Pulmonary artery endothelial cell (primary cell): Measurements from ENCODE around the gene LENG9. TPM values are rescaled to one million over a fixed set of nuclear protein-coding genes. Genes with fewer than 3 reads are reported as not detected.

ENCODE experiments used
- DNase-seq: peaks from one replicate; pipeline ENCODE4 v3.0.0-alpha.2; 2011; ENCODE audit warnings: low read depth, low spot score
- total RNA-seq: library from RNA; depleted of rRNA; stranded (reverse); fragments of >200 nt; gene quantifications from 2 replicates; pipeline ENCODE4 v1.2.3, GENCODE V29; 2014

Gene LENG9
- total RNA-seq, 1 donor from 2014 or later, result 7.9 TPM

DNA sequence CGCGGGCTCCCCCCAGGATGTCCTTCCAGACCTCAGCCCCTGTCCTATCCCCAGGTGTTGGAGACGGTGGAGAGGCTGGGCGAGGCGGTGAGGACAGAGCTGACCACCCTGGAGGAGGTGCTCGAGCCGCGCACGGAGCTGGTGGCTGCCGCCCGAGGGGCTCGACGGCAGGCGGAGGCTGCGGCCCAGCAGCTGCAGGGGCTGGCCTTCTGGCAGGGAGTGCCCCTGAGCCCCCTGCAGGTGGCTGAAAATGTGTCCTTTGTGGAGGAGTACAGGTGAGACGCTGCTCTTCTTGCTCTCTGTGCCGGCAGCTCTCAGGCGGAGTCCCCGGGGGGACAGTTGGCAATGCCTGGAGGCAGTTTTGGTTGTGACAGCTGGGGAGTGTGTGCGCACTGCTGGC is 41.4 kb downstream of the LENG9 start:
- DNase-seq, result no peak

- DNase-seq, result no peak
Measured at GRCh38 chr19:54421521-54421920, 42.1 kb downstream of the LENG9 start.

DNA sequence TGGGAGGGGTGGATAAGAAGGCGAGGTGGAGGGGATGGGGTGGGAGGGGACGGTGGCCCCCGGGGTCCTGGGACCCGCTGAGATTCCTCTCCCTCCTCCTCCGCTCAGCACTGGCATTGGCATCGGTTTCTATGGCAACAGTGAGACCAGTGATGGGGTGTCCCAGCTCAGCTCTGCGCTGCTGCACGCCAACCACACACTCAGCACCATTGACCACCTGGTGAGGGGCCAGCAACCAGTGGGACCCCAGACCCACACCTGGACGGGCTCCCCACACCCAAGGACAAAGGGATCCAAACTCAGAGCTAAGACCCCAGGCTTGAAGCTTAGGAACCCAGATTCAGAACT is 42.4 kb downstream of the LENG9 start:
- no peak for DNase-seq

GRCh38 chr19:54420383-54421168 is 43.0 kb downstream of the LENG9 start:
- DNase-seq, result no peak

GRCh38 chr19:54420068-54420382 is 43.6 kb downstream of the LENG9 start:
- DNase-seq, result no peak

- no peak for DNase-seq
Measured at GRCh38 chr19:54418930-54419800, 44.4 kb downstream of the LENG9 start.

DNA sequence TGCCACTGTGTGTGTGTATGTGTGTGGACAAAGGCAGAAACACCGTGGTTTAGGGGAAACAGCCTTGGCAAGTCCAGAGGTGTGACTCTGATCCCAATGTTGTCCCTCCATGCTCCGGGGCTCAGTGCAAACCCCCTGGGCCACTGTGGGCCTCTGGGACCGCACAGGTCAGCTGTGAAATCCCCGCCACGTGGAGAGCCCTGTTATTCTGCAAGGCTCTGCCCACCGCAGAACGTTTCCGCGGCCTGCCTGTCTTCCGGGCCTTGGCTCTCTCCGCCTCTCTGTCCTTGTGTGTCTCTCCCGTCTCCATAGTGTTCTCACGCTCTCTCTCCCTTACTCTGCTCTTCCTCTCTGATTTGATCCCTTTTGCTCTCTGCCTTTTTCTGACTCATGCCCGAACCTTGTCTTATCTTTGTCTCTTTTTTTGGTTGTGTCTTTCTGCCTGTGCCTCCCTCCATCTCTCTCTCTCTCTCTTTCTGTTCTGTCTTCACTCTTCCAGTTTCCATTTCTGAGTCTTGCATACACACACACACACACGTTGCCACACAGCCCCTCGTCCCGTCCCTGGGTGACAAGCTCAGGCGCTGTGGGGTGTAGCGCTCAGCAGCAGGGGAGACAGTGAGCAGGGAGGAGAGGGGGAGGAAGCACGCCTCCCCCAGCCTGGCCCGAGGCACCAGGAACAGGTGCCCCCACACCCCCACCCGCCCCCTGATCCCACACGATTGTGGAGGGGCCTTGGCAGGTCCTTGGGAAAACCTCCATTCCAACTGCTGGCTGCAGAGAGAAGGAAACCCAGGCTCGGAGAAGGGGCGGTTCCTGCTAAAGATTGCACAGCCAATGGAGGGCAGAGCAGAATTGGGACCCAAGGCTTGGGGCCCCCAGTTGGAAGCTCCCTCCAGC is 45.3 kb downstream of the LENG9 start:
- no peak for DNase-seq

DNA sequence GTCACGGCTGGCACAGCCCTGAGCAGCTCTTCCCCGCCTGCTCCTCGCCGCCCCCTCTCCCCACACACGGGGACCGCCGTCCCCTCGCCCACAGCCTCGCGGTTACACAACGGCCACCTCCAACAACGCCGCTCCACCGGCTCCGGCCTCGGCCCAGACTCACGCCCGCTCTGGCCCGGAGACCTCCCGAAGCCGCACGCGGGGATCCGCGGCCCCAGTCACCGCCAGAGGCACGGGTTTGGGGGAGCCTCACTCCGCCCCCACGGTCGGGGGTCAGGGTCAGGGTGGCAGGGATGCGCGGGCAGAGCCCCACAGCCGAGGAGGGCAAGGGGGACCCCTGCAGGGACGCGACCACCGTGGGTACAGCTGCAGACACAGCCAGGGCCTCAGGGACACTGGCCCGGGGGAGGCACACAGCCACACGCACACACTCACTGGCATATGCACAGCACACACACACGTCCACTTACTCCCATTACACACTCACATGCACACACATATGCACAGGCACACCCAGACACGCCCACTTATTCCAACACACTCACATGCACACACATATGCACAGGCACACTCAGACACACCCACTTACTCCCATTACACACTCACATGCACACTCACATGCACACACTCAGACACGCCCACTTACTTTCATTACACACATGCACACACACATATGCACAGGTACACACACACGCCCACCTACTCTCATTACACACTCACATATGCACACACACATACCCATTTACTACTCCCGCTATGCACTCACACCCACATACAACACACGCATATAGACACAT is 46.7 kb downstream of the LENG9 start:
- DNase-seq, result no peak

GRCh38 chr19:54415901-54416673 is 47.5 kb downstream of the LENG9 start:
- DNase-seq, result no peak

DNA sequence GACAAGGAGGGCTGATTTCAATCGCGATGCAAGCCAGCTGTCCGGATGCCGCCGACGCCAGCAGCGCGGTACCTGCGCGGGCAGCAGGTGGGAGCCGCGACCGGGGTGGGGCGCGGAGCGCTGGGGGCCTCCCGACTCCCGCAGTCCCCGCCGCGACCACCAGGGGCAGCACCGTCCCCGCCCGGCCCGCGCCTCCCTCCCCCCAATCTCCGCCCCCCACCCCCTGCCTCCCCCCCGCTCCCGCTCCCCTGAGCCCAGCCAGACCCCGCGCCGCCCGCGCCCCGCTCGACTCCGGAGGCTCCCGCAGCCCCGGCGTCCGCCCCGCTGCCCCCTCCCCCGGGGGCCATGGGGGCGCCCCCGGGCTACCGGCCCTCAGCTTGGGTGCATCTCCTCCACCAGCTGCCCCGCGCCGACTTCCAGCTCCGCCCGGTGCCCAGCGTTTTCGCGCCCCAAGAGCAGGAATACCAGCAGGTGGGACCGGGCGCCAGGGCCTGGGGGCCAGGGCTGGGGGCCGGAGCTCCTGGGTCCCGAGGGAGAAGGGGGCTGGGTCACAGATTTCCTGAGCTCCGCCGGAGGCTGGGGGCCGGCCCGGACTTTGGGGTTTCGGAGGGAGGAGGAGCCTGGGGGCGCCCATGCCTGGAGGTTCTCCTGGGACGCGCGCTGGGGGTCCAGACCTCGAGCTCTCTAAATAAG is 48.2 kb downstream of the LENG9 start, which contains the start of gene TTYH1:
TTYH1 (plus strand) TSS at position 257 of the 693 bp plus-strand sequence; CDS start at position 346, 89 bp downstream.
- no peak for DNase-seq

DNA sequence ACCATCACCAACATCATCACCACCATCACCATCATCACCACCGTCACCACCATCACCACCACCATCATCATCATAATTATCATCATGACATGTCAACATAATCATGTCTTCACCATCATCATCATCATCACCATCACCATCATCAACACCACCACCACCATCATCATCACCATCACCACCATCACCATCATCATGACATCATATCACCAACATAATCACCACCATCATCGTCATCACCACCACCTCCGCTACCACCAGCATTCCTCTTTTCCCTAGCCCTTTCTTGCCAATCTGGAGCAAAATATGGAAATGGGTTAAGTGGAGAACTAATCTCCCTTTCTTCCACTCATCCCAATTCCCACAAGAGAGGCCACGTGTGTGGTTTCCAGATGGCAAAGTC is 49.4 kb downstream of the LENG9 start:
- no peak for DNase-seq

DNA sequence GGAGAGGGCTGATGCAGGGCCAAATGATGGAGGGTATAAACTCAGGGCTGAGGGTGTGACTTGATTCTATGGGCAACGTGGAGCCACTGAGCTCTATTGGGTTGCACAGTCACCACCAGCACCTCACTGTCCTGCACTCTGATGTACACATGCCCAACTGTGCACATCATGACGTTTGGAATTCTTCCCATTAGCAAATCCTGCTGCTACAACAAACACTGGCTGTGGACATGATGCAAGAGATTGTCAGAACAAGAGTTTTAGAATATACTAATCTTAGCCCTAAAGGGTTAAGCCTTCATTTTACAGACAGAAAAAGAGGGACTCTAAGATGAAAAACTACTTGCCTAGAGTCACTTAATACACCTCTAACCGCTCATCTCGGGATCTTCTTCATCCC is 50.7 kb downstream of the LENG9 start:
- no peak for DNase-seq

Other genes starting within 250 kb of the LENG9 start
- not detected in 2 replicates for gene LILRB3, start 240.8 kb downstream of the LENG9 start, total RNA-seq
- gene LILRA6, start 221.0 kb downstream of the LENG9 start, total RNA-seq, result not detected in 2 replicates
- gene LILRB5, start 206.5 kb downstream of the LENG9 start, total RNA-seq, result not detected in 2 replicates
- not detected in 2 replicates for gene LILRB2, start 182.7 kb downstream of the LENG9 start, total RNA-seq
- gene LILRA5, start 150.6 kb downstream of the LENG9 start, total RNA-seq, result not detected in 2 replicates
- not detected in 2 replicates for gene LILRA4, start 124.6 kb downstream of the LENG9 start, total RNA-seq
- gene LAIR1, start 98.8 kb downstream of the LENG9 start, total RNA-seq, result not detected in 2 replicates
- gene TTYH1, start 48.3 kb downstream of the LENG9 start, total RNA-seq, result not detected in 2 replicates
- 26.8 and 33.6 TPM in 2 replicates for gene LENG8, start 14.6 kb downstream of the LENG9 start, total RNA-seq
- 30.2 and 35.7 TPM in 2 replicates for gene CDC42EP5, start 9.5 kb upstream of the LENG9 start, total RNA-seq
- gene LAIR2, start 39.1 kb upstream of the LENG9 start, total RNA-seq, result not detected in 2 replicates
- gene LILRA2, start 110.0 kb upstream of the LENG9 start, total RNA-seq, result not detected in 2 replicates
- gene LILRA1, start 129.9 kb upstream of the LENG9 start, total RNA-seq, result not detected in 2 replicates
- not detected in 2 replicates for gene LILRB1, start 166.7 kb upstream of the LENG9 start, total RNA-seq
- gene LILRB4, start 199.2 kb upstream of the LENG9 start, total RNA-seq, result not detected in 2 replicates